BLaER1 treated with 17β-estradiol and CSF1 and Interleukin-3, amounts not matched to agents 10 nM and 100 nM (cell line): ENCODE results near the gene TMEM106C.

Experiments
- H3K27ac ChIP-seq, 11 experiments: shearing (Covaris generic); formaldehyde crosslinking; 2 replicates each; pipeline ENCODE4 v1.8.1; 2022
- H3K27me3 ChIP-seq, 11 experiments: shearing (Covaris generic); formaldehyde crosslinking; 2 replicates each; pipeline ENCODE4 v1.8.1; 2022
- H3K36me3 ChIP-seq, 11 experiments: shearing (Covaris generic); formaldehyde crosslinking; 2 replicates each; pipeline ENCODE4 v1.8.1; 2022
- H3K4me1 ChIP-seq, 10 experiments: shearing (Covaris generic); formaldehyde crosslinking; 2 replicates each; pipeline ENCODE4 v1.8.1; 2022
- H3K4me2 ChIP-seq, 11 experiments: shearing (Covaris generic); formaldehyde crosslinking; 2 replicates each; pipeline ENCODE4 v1.8.1; 2022
- H3K4me3 ChIP-seq, 10 experiments: shearing (Covaris generic); formaldehyde crosslinking; 2 replicates each; pipeline ENCODE4 v1.8.1; 2022
- H3K9ac ChIP-seq, 11 experiments: shearing (Covaris generic); formaldehyde crosslinking; 2 replicates each; pipeline ENCODE4 v1.8.1; 2022
- H3K9me3 ChIP-seq, 11 experiments: shearing (Covaris generic); formaldehyde crosslinking; replicated peaks in 1 of 11; 2 replicates each; pipeline ENCODE4 v1.8.1; 2022
- H4K20me1 ChIP-seq, 11 experiments: shearing (Covaris generic); formaldehyde crosslinking; 2 replicates each; pipeline ENCODE4 v1.8.1; 2022
- Cebpa-rat ChIP-seq, 11 experiments: shearing (Covaris generic); IDR thresholded peaks; 2 replicates each; pipeline ENCODE4 v1.8.1; 2022

Gene TMEM106C

DNA sequence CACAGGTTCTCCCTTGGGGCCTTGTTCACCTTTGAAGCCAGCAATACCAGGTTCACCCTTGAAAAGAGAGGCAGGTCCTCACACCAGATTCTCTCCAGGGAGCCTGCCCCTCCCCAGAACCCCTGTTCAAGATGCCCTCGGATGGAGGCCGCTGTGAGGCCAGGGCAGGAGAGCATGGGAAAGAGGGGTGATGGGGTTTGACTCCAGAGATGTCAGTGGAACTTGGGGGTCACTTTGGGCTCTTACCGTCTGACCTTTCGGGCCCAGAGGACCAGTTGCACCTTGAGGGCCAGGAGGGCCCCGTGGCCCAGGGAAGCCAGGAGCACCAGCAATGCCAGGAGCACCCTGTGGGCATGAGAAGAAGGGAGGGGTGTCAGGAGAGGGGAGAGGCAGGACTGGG, 23.4 kb downstream of the TMEM106C start:
- TF ChIP-seq Cebpa-rat (IDR thresholded peaks at IDR 0.05), result no peak
- no peaks in the 10 kb centered on the region for H3K36me3 ChIP-seq
- no peak overlapping the region for H3K27ac ChIP-seq

DNA sequence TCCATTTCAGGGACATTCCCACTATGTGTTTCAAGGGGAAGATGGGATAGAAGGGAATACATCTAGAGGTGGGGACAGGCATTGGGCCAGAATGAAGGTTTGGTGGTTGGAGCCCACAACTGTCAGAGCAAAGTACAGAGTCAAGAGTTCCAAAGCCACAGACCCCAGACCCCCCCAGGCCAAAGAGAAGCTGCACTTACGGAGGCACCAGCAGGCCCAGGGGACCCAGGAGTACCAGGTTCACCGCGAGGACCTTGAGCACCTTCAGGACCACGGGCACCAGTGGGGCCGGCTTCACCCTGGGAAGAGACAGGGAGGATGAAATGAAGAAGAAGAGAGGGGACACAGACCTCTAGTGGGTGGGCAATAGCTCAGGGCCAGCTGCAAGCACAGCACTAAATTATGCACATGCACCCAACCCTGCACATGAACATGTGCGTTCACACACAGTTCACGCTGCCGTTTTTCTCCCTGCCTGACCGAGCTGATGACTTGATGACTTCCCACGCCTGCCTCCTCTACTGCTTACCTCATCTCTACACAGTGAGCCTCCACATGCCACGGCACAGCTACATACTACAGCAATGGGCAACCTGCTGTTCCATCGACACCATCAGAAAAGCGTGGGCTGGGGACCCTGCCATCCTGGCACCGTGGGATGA, 24.1 kb downstream of the TMEM106C start:
- H3K36me3 ChIP-seq, result no peaks in the 10 kb centered on the region
- H3K27ac ChIP-seq, result no peak overlapping the region
- H4K20me1 ChIP-seq, result peaks cover 0 to 12% (median 0%) of the 10 kb centered on the region in 11 experiments; a peak in 2 of 22 replicates
- no peak overlapping the region for H3K4me3 ChIP-seq
- no peak overlapping the region for H3K9ac ChIP-seq
- H3K4me2 ChIP-seq, result peak overlapping the region in 9 of 11 experiments; percentile 10 to 86 (median 77); a peak in 17 of 22 replicates
- H3K27me3 ChIP-seq, result 0 out of 22 replicates have a peak, but pooled peaks cover 0 to 4% (median 0%) of the 10 kb centered on the region in 11 experiments
- H3K9me3 ChIP-seq, result no peaks in the 10 kb centered on the region
- no peak for TF ChIP-seq Cebpa-rat (IDR thresholded peaks at IDR 0.05)
- H3K4me1 ChIP-seq, result peaks cover 21 to 89% (median 76%) of the 10 kb centered on the region in 10 experiments

More for the DNA sequence above, 23.4 kb downstream of the TMEM106C start:
- peaks cover 0 to 12% (median 0%) of the 10 kb centered on the region in 11 experiments; a peak in 3 of 22 replicates for H4K20me1 ChIP-seq
- H3K4me3 ChIP-seq, result no peak overlapping the region
- H3K27me3 ChIP-seq, result 0 out of 22 replicates have a peak, but pooled peaks cover 0 to 4% (median 0%) of the 10 kb centered on the region in 11 experiments
- peak overlapping the region in 5 of 11 experiments; percentile 47 to 84 (median 77); a peak in 7 of 22 replicates for H3K4me2 ChIP-seq
- peaks cover 21 to 92% (median 80%) of the 10 kb centered on the region in 10 experiments for H3K4me1 ChIP-seq
- no peaks in the 10 kb centered on the region for H3K9me3 ChIP-seq
- no peak overlapping the region for H3K9ac ChIP-seq

DNA sequence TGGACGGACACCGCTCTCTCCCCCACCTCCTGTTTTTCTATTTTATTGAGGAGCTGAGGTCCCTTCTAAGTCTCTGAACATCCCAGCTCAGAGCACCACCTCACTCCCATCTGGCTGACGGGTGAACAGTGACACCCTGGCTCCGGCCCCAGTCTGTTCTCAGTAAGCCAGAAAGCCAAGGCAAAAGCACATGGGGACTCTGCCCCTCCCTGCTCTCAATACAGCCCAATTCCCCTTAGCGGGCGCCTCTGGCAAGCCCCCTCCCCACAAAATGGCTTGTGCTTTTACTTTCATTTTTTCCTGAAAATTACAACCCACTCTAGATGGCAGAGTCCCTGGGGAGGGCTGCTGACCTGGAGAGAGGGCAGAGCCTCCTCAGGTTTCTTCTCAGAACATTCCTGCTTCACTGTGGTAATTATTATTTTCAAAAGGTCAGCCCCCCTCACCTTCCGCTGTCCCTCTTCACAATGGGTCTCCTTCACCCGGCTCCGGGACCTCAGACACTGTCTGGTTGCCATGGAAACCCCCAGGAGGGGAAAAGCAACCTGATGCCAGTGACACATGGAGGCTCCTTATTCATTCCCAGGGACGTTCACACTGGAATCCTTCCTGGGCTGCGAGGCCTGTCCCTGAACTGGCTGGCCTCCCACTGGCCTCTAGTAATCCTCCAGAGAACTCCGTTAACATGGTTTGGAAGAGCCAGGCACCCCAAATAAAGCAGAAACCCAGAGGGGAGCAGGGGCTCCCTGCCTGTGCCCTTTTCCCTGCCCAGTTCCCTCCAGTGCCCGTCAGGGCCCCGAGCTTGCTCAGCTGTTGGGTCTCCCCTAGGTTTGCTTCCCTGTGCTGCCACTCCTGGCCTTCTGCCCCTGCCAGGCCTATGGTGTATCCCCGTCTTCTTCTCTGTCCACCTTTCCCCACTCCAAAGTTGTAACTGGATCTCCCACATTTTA, 25.0 kb downstream of the TMEM106C start:
- peaks cover 21 to 81% (median 68%) of the 10 kb centered on the region in 10 experiments for H3K4me1 ChIP-seq
- no peak overlapping the region for H3K9ac ChIP-seq
- peaks cover 0 to 12% (median 0%) of the 10 kb centered on the region in 11 experiments; a peak in 2 of 22 replicates for H4K20me1 ChIP-seq
- peak overlapping the region in 9 of 11 experiments; percentile 47 to 86 (median 77); a peak in 17 of 22 replicates for H3K4me2 ChIP-seq
- H3K27ac ChIP-seq, result 0 out of 22 replicates have a peak overlapping the region, but pooled peaks of 1 of the 11 experiments have one; percentile 68
- TF ChIP-seq Cebpa-rat (IDR thresholded peaks at IDR 0.05), result no peak
- 0 out of 22 replicates have a peak, but pooled peaks cover 0 to 4% (median 0%) of the 10 kb centered on the region in 11 experiments for H3K27me3 ChIP-seq
- H3K9me3 ChIP-seq, result no peaks in the 10 kb centered on the region
- H3K4me3 ChIP-seq, result no peak overlapping the region
- no peaks in the 10 kb centered on the region for H3K36me3 ChIP-seq

DNA sequence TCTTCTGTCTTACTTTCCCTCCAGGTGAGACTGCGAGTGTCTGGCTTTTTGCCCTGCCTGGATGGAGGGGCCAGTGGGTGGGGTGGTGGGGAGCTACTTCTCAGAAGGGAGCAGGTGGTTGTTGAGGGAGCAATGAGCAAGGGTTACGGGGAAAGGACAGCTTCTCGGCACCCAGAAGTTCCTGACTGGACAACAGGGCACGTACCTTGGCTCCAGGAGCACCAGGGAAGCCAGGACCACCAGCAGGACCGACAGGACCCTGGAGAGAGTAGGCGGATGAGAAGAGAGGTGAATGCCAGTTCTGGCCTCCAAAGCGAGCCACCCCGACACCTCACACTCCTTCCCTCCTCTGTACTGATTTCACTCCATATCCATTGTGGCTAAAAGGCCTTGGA, 25.6 kb downstream of the TMEM106C start:
- peak overlapping the region in 3 of 11 experiments; percentile 58 to 68 (median 64); a peak in 1 of 22 replicates for H3K27ac ChIP-seq
- peak overlapping the region in 9 of 11 experiments; percentile 63 to 86 (median 77); a peak in 16 of 22 replicates for H3K4me2 ChIP-seq
- H3K36me3 ChIP-seq, result no peaks in the 10 kb centered on the region
- no peak overlapping the region for H3K4me3 ChIP-seq
- peaks cover 0 to 12% (median 0%) of the 10 kb centered on the region in 11 experiments; a peak in 1 of 22 replicates for H4K20me1 ChIP-seq
- H3K27me3 ChIP-seq, result 0 out of 22 replicates have a peak, but pooled peaks cover 0 to 6% (median 0%) of the 10 kb centered on the region in 11 experiments
- H3K9ac ChIP-seq, result no peak overlapping the region
- H3K9me3 ChIP-seq, result no peaks in the 10 kb centered on the region
- H3K4me1 ChIP-seq, result peaks cover 21 to 74% (median 62%) of the 10 kb centered on the region in 10 experiments
- no peak for TF ChIP-seq Cebpa-rat (IDR thresholded peaks at IDR 0.05)

DNA sequence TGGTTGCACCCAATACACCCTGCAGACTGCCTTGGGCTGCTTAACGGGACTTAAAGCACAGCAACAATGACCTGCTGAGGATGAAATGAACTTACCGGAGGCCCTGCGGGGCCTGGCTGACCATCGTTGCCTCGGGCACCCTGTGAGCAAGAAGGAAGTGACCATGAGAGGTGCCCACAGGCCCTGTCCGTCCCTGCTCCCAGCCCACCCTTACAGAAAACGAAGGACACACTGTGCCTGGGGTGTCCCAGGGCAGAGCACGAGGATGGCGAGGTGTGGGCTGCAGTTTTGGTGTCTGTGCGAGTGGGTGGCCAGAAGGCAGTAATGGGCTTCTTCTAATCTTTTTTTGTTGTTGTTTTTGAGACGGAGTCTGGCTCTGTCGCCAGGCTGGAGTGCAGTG, 26.3 kb downstream of the TMEM106C start:
- Histone ChIP-seq H3K36me3 (no peaks in the 10 kb centered on the region), H3K9ac (peak overlapping the region in 4 of 11 experiments; percentile 26 to 45 (median 38); a peak in 6 of 22 replicates), H3K27ac (peak overlapping the region in 8 of 11 experiments; percentile 39 to 71 (median 64); a peak in 16 of 22 replicates), H3K4me2 (peak overlapping the region; percentile 31 to 86 (median 75)), H3K4me1 (peaks cover 21 to 72% (median 56%) of the 10 kb centered on the region in 10 experiments), H3K9me3 (peaks cover 0 to 4% (median 0%) of the 10 kb centered on the region in 11 experiments; a peak in 2 of 22 replicates), H3K27me3 (peaks cover 0 to 6% (median 0%) of the 10 kb centered on the region in 11 experiments; a peak in 1 of 22 replicates), H3K4me3 (no peak overlapping the region), H4K20me1 (peaks cover 0 to 12% (median 0%) of the 10 kb centered on the region in 11 experiments; a peak in 1 of 22 replicates)
- no peak for TF ChIP-seq Cebpa-rat (IDR thresholded peaks at IDR 0.05)

DNA sequence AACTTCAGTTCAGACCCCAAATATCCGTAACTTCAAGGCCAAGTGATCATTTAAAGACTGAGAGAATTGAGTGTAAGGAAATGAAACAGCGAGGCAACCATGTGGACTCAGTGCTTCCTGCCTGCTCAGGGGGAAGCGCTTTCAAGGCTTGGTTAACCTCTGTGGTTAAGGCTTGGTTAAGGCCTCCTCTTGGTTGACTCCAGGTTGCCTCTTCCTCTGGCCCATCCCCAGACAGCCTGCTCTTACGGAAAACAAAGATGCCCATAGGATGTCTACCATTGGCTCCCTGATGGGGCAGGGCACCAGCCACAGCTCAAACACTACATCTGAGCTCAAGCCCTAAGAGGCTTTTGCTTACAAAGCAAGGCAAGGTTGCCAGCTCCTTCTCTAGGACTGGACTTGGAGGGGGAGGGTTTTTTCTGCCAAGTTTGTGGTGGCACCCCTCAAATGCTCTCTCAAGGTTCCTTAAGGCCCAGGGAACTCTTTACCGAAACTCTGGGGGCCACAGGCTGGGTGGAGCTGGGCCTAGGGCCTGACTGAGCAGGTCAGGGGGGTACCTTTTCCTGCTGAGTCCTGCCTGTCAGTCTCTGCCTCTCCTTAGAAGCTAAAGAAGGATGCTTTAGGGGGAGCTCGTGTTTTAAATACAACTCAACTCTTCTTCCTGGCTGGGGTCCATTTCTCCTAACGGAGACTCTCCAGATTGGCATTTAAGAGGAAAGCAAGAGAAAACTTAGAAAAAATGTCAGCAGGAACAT, 27.1 kb downstream of the TMEM106C start:
- H3K27me3 ChIP-seq, result peaks cover 0 to 6% (median 0%) of the 10 kb centered on the region in 11 experiments; a peak in 2 of 22 replicates
- peaks cover 0 to 9% (median 0%) of the 10 kb centered on the region in 11 experiments; a peak in 2 of 22 replicates for H3K9me3 ChIP-seq
- no peak overlapping the region; a peak in 1 of 20 replicates for H3K4me3 ChIP-seq
- peak overlapping the region in 6 of 11 experiments; percentile 1 to 45 (median 26); a peak in 8 of 22 replicates for H3K9ac ChIP-seq
- H4K20me1 ChIP-seq, result peaks cover 0 to 12% (median 0%) of the 10 kb centered on the region in 11 experiments; a peak in 1 of 22 replicates
- H3K4me1 ChIP-seq, result peaks cover 21 to 78% (median 57%) of the 10 kb centered on the region in 10 experiments
- H3K4me2 ChIP-seq, result peak overlapping the region; percentile 31 to 86 (median 75)
- TF ChIP-seq Cebpa-rat (IDR thresholded peaks at IDR 0.05), result peak in 1 of 11 experiments; percentile 65; a peak in 1 of 22 replicates
- H3K27ac ChIP-seq, result peak overlapping the region in 8 of 11 experiments; percentile 39 to 71 (median 64); a peak in 16 of 22 replicates
- H3K36me3 ChIP-seq, result no peaks in the 10 kb centered on the region
